Kidney epithelial cell (primary cell): Measurements from ENCODE around the gene ST6GALNAC4. TPM values are rescaled to one million over a fixed set of nuclear protein-coding genes. Genes with fewer than 3 reads are reported as not detected.
A peak's percentile ranks its signal among the peaks of the same experiment; 100 is the strongest.

Experiments
- DNase-seq: peaks from one replicate; pipeline ENCODE4 v3.0.0-alpha.2; 2010; ENCODE audit warnings: low read depth
- H3K27me3 ChIP-seq: 2 replicates; pipeline ENCODE4 v1.6.0; 2011; ENCODE audit warnings: low read length; ENCODE audit not compliant: control insufficient read depth, insufficient read depth
- H3K36me3 ChIP-seq: 2 replicates; pipeline ENCODE4 v1.5.1; 2011; ENCODE audit warnings: low read length; ENCODE audit not compliant: control insufficient read depth, insufficient read depth
- H3K4me3 ChIP-seq: 2 replicates; pipeline ENCODE4 v1.5.1; 2011; ENCODE audit warnings: low read depth, mild to moderate bottlenecking, control low read depth, low read length
- CTCF ChIP-seq: IDR thresholded peaks from 2 replicates; pipeline ENCODE4 v1.5.1; 2011; ENCODE audit warnings: mild to moderate bottlenecking, moderate library complexity, low read length, control low read depth, inconsistent platforms; ENCODE audit not compliant: insufficient read depth, poor library complexity, severe bottlenecking
- total RNA-seq: library from RNA; depleted of rRNA; stranded (reverse); fragments of >200 nt; gene quantifications from 2 replicates; pipeline ENCODE4 v1.2.3, GENCODE V29; 2015

Gene ST6GALNAC4
- total RNA-seq, 1 donor from 2014 or later, result 21.0 TPM

- no peak for DNase-seq
- H3K27me3 ChIP-seq, result no peaks in the 10 kb centered on the region
Measured at GRCh38 chr9:127910613-127911205, 6.1 kb downstream of the ST6GALNAC4 start.

GRCh38 chr9:127909839-127910273, 7.0 kb downstream of the ST6GALNAC4 start:
- Histone ChIP-seq H3K4me3 (no peak overlapping the region), H3K27me3 (no peaks in the 10 kb centered on the region), H3K36me3 (no peaks in the 10 kb centered on the region)
- no peak for TF ChIP-seq CTCF
- DNase-seq, result no peak

More at GRCh38 chr9:127910613-127911205, 6.1 kb downstream of the ST6GALNAC4 start:
- peak; percentile 33 for TF ChIP-seq CTCF
- no peak overlapping the region for H3K4me3 ChIP-seq
- no peaks in the 10 kb centered on the region for H3K36me3 ChIP-seq

GRCh38 chr9:127908660-127908926, 8.2 kb downstream of the ST6GALNAC4 start:
- H3K4me3 ChIP-seq, result no peak overlapping the region
- H3K27me3 ChIP-seq, result no peaks in the 10 kb centered on the region
- H3K36me3 ChIP-seq, result no peaks in the 10 kb centered on the region
- no peak for TF ChIP-seq CTCF
- no peak for DNase-seq

- no peaks in the 10 kb centered on the region for H3K27me3 ChIP-seq
- no peaks in the 10 kb centered on the region for H3K36me3 ChIP-seq
- H3K4me3 ChIP-seq, result no peak overlapping the region
- no peak for DNase-seq
- no peak for TF ChIP-seq CTCF
Measured at GRCh38 chr9:127907867-127908659, 8.8 kb downstream of the ST6GALNAC4 start.

GRCh38 chr9:127905788-127906191, 11.1 kb downstream of the ST6GALNAC4 start:
- DNase-seq, result no peak
- Histone ChIP-seq H3K4me3 (no peak overlapping the region), H3K36me3 (no peaks in the 10 kb centered on the region), H3K27me3 (no peaks in the 10 kb centered on the region)
- TF ChIP-seq CTCF, result no peak
